Breast epithelium (tissue), 3 donors: ENCODE results near the gene LHX6.

Experiments used
- POLR2A ChIP-seq: fragments of 450-650 bp; IDR thresholded peaks from one replicate; pipeline ENCODE4 v1.6.1; 2016; ENCODE audit warnings: antibody characterized with exemption, mild to moderate bottlenecking, moderate library complexity
- POLR2AphosphoS5 ChIP-seq, 3 donors: sonication (generic); formaldehyde crosslinking; IDR thresholded peaks; one replicate each; pipeline ENCODE4 v1.6.1; 2017; ENCODE audit warnings: antibody characterized with exemption in 3 of 3
- TF ChIP-seq, protein P1 (sequence below), 3 donors: fragments of 450-650 bp; IDR thresholded peaks; one replicate each; pipeline ENCODE4 v1.5.1; 2016 to 2017; ENCODE audit warnings: antibody characterized with exemption in 3 of 3, mild to moderate bottlenecking in 3 of 3, moderate library complexity in 3 of 3

DNA sequence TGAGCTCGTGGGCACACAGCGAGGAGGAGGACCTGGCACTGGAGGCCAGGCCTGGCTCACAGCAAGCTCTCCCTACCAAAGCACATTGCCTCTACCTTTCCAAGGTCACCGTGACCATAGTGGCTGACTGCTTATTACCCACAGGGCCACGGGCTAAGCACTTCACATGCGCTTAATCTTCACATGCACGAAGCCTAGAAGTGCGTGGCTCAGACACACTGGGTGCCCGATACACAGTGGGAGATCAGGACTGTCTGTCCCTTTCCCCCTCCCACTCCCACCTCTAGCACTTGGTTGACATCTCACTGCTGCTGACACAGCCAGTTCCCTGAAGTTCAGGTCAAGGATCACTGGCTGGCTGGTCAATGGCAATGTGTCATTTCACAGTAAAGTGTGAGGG is 23.6 kb downstream of the LHX6 start:
- TF ChIP-seq POLR2AphosphoS5 (IDR thresholded peaks at IDR 0.05) (no peak), POLR2A (no peak)
- TF ChIP-seq, protein P1, sequence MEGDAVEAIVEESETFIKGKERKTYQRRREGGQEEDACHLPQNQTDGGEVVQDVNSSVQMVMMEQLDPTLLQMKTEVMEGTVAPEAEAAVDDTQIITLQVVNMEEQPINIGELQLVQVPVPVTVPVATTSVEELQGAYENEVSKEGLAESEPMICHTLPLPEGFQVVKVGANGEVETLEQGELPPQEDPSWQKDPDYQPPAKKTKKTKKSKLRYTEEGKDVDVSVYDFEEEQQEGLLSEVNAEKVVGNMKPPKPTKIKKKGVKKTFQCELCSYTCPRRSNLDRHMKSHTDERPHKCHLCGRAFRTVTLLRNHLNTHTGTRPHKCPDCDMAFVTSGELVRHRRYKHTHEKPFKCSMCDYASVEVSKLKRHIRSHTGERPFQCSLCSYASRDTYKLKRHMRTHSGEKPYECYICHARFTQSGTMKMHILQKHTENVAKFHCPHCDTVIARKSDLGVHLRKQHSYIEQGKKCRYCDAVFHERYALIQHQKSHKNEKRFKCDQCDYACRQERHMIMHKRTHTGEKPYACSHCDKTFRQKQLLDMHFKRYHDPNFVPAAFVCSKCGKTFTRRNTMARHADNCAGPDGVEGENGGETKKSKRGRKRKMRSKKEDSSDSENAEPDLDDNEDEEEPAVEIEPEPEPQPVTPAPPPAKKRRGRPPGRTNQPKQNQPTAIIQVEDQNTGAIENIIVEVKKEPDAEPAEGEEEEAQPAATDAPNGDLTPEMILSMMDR (IDR thresholded peaks at IDR 0.05): no peak
